SU-DHL-6 (cell line): Measurements from ENCODE around the gene GPR132.

ENCODE experiments used
- H2AFZ ChIP-seq: fragments of 200-600 bp; sonication (generic); 2 replicates; pipeline ENCODE4 v1.6.1; 2014; ENCODE audit warnings: low read depth, mild to moderate bottlenecking, moderate library complexity, mixed read lengths, antibody characterized with exemption, low read length; ENCODE audit not compliant: severe bottlenecking
- H3F3A ChIP-seq: fragments of 200-600 bp; shearing (Covaris generic); 2 replicates; pipeline ENCODE4 v1.6.0; 2016; ENCODE audit warnings: antibody characterized with exemption, mild to moderate bottlenecking; ENCODE audit not compliant: insufficient read depth
- H3K27ac ChIP-seq: fragments of 200-600 bp; sonication (generic); 2 replicates; pipeline ENCODE4 v1.5.1; 2016; ENCODE audit warnings: low read depth, mild to moderate bottlenecking, low read length, moderate library complexity, mixed read lengths
- H3K27me3 ChIP-seq: fragments of 200-600 bp; sonication (generic), shearing (Covaris generic); 2 replicates; pipeline ENCODE4 v1.6.0; 2014; ENCODE audit warnings: mild to moderate bottlenecking, low read length
- H3K36me3 ChIP-seq: fragments of 200-600 bp; sonication (generic); 2 replicates; pipeline ENCODE4 v1.6.1; 2014; ENCODE audit warnings: mild to moderate bottlenecking, low read length, mixed read lengths
- H3K4me2 ChIP-seq: fragments of 300-600, 200-600 bp; shearing (Covaris generic), sonication (generic); 2 replicates; pipeline ENCODE4 v1.6.0; 2014; ENCODE audit warnings: low read length, low read depth, mild to moderate bottlenecking; ENCODE audit not compliant: poor library complexity, severe bottlenecking
- H3K4me3 ChIP-seq: fragments of 200-600 bp; sonication (generic); 2 replicates; pipeline ENCODE4 v1.5.1; 2014; ENCODE audit warnings: antibody characterized with exemption, low read length, mild to moderate bottlenecking, mixed read lengths; ENCODE audit not compliant: insufficient read depth, poor library complexity, severe bottlenecking
- H3K79me2 ChIP-seq: fragments of 200-600 bp; sonication (generic); 2 replicates; pipeline ENCODE4 v1.6.1; 2014; ENCODE audit warnings: mild to moderate bottlenecking, low read length, moderate library complexity; ENCODE audit not compliant: insufficient read depth
- H3K9ac ChIP-seq: fragments of 200-600 bp; sonication (generic); 2 replicates; pipeline ENCODE4 v1.7.0; 2014; ENCODE audit warnings: mild to moderate bottlenecking, low read length
- H3K9me2 ChIP-seq: fragments of 200-600 bp; sonication (generic); replicated peaks from 2 replicates; pipeline ENCODE4 v1.6.1; 2014; ENCODE audit warnings: low read length; ENCODE audit not compliant: insufficient read depth
- H3K9me3 ChIP-seq: fragments of 200-600 bp; sonication (generic); 2 replicates; pipeline ENCODE4 v1.6.1; 2014; ENCODE audit warnings: low read length, mixed read lengths; ENCODE audit not compliant: insufficient read depth
- H4K20me1 ChIP-seq: fragments of 200-600 bp; sonication (generic); 2 replicates; pipeline ENCODE4 v1.6.1; 2014; ENCODE audit warnings: low read depth, mild to moderate bottlenecking, antibody characterized with exemption, low read length, moderate library complexity, mixed read lengths
- CTCF ChIP-seq: fragments of 200-600 bp; sonication (generic); IDR thresholded peaks from one replicate; pipeline ENCODE4 v1.5.1; 2017; ENCODE audit warnings: antibody characterized with exemption, mild to moderate bottlenecking, low read length, moderate library complexity; ENCODE audit not compliant: insufficient read depth, poor library complexity, severe bottlenecking
- EZH2phosphoT487 ChIP-seq: fragments of 200-600 bp; sonication (generic), shearing (Covaris generic); conservative IDR thresholded peaks from 2 replicates; pipeline ENCODE4 v1.6.1; 2018; ENCODE audit warnings: mild to moderate bottlenecking, antibody characterized with exemption, low read length, moderate library complexity, mixed read lengths

GPR132 gene

GRCh38 chr14:105107781-105108515, 42.7 kb upstream of the GPR132 start:
- Histone ChIP-seq H3K79me2 (no peaks in the 10 kb centered on the region), H3K27me3 (no peaks in the 10 kb centered on the region), H3K9me2 (no peaks in the 10 kb centered on the region), H3K4me3 (no peak overlapping the region), H3F3A (no peaks in the 10 kb centered on the region), H3K36me3 (no peaks in the 10 kb centered on the region), H3K4me2 (no peak overlapping the region), H3K9me3 (no peaks in the 10 kb centered on the region), H4K20me1 (no peaks in the 10 kb centered on the region), H3K9ac (no peak overlapping the region), H2AFZ (no peak overlapping the region), H3K27ac (no peak overlapping the region)
- TF ChIP-seq CTCF: no peak
- no peak for TF ChIP-seq EZH2phosphoT487

GRCh38 chr14:105107351-105107750, 42.1 kb upstream of the GPR132 start:
- no peaks in the 10 kb centered on the region for H3K9me3 ChIP-seq

GRCh38 chr14:105105158-105105557, 39.9 kb upstream of the GPR132 start:
- Histone ChIP-seq H3K9me3 (no peaks in the 10 kb centered on the region), H3K27me3 (no peaks in the 10 kb centered on the region), H3K4me3 (no peak overlapping the region), H3K9me2 (no peaks in the 10 kb centered on the region), H3K79me2 (no peaks in the 10 kb centered on the region), H3K27ac (no peak overlapping the region), H2AFZ (no peak overlapping the region), H4K20me1 (no peaks in the 10 kb centered on the region), H3F3A (no peaks in the 10 kb centered on the region), H3K36me3 (no peaks in the 10 kb centered on the region), H3K9ac (no peak overlapping the region), H3K4me2 (no peak overlapping the region)
- TF ChIP-seq CTCF (no peak), EZH2phosphoT487 (no peak)

More at GRCh38 chr14:105107351-105107750, 42.1 kb upstream of the GPR132 start:
- H2AFZ ChIP-seq: no peak overlapping the region
- no peak overlapping the region for H3K27ac ChIP-seq
- no peak overlapping the region for H3K4me3 ChIP-seq
- H3K36me3 ChIP-seq: no peaks in the 10 kb centered on the region
- no peaks in the 10 kb centered on the region for H3F3A ChIP-seq
- no peak overlapping the region for H3K4me2 ChIP-seq
- TF ChIP-seq EZH2phosphoT487 (no peak), CTCF (no peak)
- H3K9me2 ChIP-seq: no peaks in the 10 kb centered on the region
- H3K27me3 ChIP-seq: no peaks in the 10 kb centered on the region
- H4K20me1 ChIP-seq: no peaks in the 10 kb centered on the region
- H3K9ac ChIP-seq: no peak overlapping the region
- no peaks in the 10 kb centered on the region for H3K79me2 ChIP-seq
